GM23338 (cell line): ENCODE measurements around the gene NCOA7. TPM values are rescaled to one million over a fixed set of nuclear protein-coding genes. Genes with fewer than 3 reads are reported as not detected.

Experiments used
- CTCF ChIP-seq, 2 experiments: fragments of 200-600 bp in 1 of 2; sonication (generic) in 1 of 2; conservative IDR thresholded peaks; 2 replicates each; pipeline versions ENCODE4 v1.5.1 to v1.6.1; 2016 to 2017; ENCODE audit warnings: antibody characterized with exemption in 2 of 2, low read depth in 2 of 2, mild to moderate bottlenecking in 2 of 2, moderate library complexity in 1 of 2
- EZH2 ChIP-seq: fragments of 200-600 bp; sonication (generic); IDR thresholded peaks from one replicate; pipeline ENCODE4 v1.8.0; 2017; ENCODE audit warnings: antibody characterized with exemption, mild to moderate bottlenecking, low read depth; ENCODE audit not compliant: unreplicated experiment
- EZH2phosphoT487 ChIP-seq: fragments of 200-600 bp; sonication (generic); IDR thresholded peaks from one replicate; pipeline ENCODE4 v1.8.1; 2018; ENCODE audit warnings: antibody characterized with exemption; ENCODE audit not compliant: unreplicated experiment
- JUNB ChIP-seq: IDR thresholded peaks from one replicate; pipeline ENCODE4 v1.6.1; 2016; ENCODE audit warnings: antibody characterized with exemption; ENCODE audit not compliant: unreplicated experiment
- STAT1 ChIP-seq: IDR thresholded peaks from one replicate; pipeline ENCODE4 v1.6.1; 2016; ENCODE audit warnings: antibody characterized with exemption; ENCODE audit not compliant: unreplicated experiment
- polyA plus RNA-seq: library from polyadenylated mRNA; unstranded; fragments of >200 nt; fragmentation: Nextera tagmentation; extraction: Ambion mirVana; gene quantifications from 2 replicates; pipeline ENCODE4 v1.2.1, GENCODE V29; 2016
- small RNA-seq: library from RNA; depleted of rRNA; stranded (forward); fragments of <200 nt; gene quantifications from one replicate; pipeline ENCODE3, GENCODE V24; 2014; ENCODE audit warnings: low replicate concordance
- total RNA-seq: library from RNA; depleted of rRNA; stranded (reverse); fragments of >200 nt; shearing (Covaris generic); gene quantifications from 2 replicates; pipeline ENCODE4 v1.2.3, GENCODE V29; 2014; rRNA removed

The NCOA7 gene
- total and polyA plus RNA-seq, 2 experiments from 2014 or later: 9.3 to 15.7 TPM

- TF ChIP-seq STAT1 (no peak), EZH2phosphoT487 (no peak), JUNB (no peak), CTCF (conservative IDR thresholded peaks at IDR 0.05; ENCODE audit: low read depth in 2 of 2) (no peak), EZH2 (no peak)
Measured at GRCh38 chr6:125979101-125979500, 188.3 kb downstream of the NCOA7 start (continued).

Small RNA genes within 50 kb of the gene (small RNA-seq; reads per million reads assigned to genes)
- gene RNA5SP216: not detected

Other genes starting within 250 kb of the NCOA7 start
- gene HEY2, start 41.3 kb upstream of the NCOA7 start, total RNA-seq: 3.7 and 4.3 TPM in 2 replicates
- gene HEY2, start 41.3 kb upstream of the NCOA7 start, polyA plus RNA-seq: 7.7 and 8.5 TPM in 2 replicates
- gene HINT3, start 165.8 kb downstream of the NCOA7 start, total RNA-seq: 8.0 and 10.3 TPM in 2 replicates
- 1.8 and 1.9 TPM in 2 replicates for gene HINT3, start 165.8 kb downstream of the NCOA7 start, polyA plus RNA-seq
- gene TRMT11, start 195.6 kb downstream of the NCOA7 start, total RNA-seq: 44.5 and 49.5 TPM in 2 replicates
- 41.9 and 50.9 TPM in 2 replicates for gene TRMT11, start 195.6 kb downstream of the NCOA7 start, polyA plus RNA-seq